ENCODE data around the gene BCAS3. TPM values are rescaled to one million over a fixed set of nuclear protein-coding genes. Genes with fewer than 3 reads are reported as not detected.

Gene BCAS3
- total RNA-seq, 4 donors from 2014 or later = 18.7 to 37.8 (median 24.9) TPM

DNA sequence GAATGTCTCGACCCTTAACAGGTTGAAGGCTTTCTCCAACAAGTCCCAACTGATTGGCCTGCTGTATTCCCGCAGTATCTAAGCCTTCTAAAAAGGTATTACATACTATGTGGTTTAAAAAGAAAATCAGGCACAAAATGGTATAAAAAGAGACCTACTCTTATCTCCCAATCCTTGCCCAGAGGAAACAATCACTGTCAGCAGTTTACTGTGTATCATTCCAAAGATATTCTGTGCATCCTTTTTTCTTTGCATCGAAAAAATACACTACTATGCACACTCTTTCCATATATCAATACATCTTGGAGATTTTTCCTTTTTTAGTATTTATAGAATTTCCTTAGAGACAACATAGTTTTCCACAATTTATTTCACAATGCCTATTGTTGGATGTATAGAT lies 603.2 kb downstream of the BCAS3 start:
- ATAC-seq (ENCODE audit: low FRiP score) = no peak
- DNase-seq (ENCODE audit: low spot score) = no peak
- TF ChIP-seq, protein P1, sequence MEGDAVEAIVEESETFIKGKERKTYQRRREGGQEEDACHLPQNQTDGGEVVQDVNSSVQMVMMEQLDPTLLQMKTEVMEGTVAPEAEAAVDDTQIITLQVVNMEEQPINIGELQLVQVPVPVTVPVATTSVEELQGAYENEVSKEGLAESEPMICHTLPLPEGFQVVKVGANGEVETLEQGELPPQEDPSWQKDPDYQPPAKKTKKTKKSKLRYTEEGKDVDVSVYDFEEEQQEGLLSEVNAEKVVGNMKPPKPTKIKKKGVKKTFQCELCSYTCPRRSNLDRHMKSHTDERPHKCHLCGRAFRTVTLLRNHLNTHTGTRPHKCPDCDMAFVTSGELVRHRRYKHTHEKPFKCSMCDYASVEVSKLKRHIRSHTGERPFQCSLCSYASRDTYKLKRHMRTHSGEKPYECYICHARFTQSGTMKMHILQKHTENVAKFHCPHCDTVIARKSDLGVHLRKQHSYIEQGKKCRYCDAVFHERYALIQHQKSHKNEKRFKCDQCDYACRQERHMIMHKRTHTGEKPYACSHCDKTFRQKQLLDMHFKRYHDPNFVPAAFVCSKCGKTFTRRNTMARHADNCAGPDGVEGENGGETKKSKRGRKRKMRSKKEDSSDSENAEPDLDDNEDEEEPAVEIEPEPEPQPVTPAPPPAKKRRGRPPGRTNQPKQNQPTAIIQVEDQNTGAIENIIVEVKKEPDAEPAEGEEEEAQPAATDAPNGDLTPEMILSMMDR (IDR thresholded peaks at IDR 0.05) = no peak

DNA sequence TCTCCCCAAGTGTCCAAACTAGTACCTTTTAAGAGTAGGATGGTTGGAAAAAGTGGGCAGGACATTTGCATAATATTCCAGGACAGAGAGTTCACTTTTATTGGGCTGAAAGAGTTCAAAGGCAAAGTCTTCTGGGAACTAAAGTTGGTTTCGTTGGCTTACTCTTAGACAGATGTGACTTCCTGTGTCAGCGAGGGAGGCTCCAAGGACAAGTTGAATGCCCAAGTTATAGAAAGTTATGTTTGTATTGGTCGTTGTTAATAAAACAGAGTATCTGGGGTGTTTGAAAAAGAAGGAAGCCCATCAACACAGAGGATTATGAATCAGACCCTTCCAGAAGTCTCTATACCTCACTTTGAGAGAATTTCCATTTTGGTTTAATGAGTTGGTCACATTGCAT lies 604.7 kb downstream of the BCAS3 start:
- TF ChIP-seq, protein P1 (IDR thresholded peaks at IDR 0.05) = no peak
- ATAC-seq (ENCODE audit: low FRiP score) = no peak

DNA sequence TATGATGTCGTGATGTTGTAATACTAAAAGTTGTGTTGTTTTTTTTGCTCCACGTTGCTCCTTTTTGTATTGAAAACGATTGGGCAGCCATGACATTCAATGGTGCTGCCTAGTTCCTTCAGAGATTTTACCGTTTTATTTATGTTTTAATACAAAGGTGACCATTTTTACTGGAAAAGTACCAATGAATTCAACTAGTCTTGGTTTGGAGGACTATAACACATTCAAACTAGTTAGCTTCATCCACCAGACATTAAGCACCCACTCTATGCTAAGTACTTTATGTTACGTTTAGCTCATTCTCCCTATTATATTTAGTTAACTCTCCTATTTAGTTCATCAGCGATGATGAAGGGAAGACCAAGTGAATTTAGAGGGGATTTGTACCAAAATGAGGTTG lies 605.4 kb downstream of the BCAS3 start:
- ATAC-seq (ENCODE audit: low FRiP score) = no peak
- TF ChIP-seq, protein P1 (IDR thresholded peaks at IDR 0.05) = no peak
- DNase-seq (ENCODE audit: low spot score) = no peak

More for the DNA sequence above, 604.7 kb downstream of the BCAS3 start:
- no peak for DNase-seq (ENCODE audit: low spot score)

DNA sequence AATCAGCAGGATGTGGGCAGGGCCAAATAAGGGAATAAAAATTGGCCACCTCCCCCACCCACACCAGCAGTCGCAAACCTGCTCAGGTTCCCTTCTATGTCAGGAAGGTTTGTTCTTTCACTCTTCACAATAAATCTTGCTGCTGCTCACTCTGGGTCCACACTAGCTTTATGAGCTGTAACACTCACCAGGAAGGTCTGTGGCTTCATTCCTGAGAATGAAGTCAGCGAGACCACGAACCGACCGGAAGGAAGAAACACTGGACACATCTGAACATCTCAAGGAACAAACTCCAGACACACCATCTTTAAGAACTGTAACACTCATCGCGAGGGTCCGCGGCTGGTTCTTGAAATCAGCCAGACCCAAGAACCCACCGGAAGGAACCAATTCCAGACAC lies 606.5 kb downstream of the BCAS3 start:
- DNase-seq (ENCODE audit: low spot score) = no peak
- TF ChIP-seq, protein P1 (IDR thresholded peaks at IDR 0.05) = no peak
- ATAC-seq (ENCODE audit: low FRiP score) = no peak

DNA sequence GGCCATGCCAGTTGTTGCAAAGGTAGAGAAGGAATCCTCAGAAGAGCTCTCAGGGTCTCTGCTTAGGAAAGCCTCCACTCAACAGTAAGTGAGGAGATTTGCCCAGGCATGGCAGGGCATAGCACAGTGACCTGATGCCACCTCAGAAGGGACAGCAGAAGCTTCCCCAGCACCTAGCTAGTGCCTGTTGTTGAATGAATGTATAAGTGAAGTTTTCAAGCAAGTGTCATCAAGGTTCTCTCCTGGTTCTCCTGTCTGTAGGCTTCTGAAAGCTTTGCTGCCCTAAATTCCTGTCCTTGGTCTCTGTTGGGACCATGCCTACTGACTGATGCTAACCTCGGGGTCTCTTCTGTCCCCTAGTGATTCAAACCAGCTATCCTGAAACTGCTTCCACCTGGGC lies 607.1 kb downstream of the BCAS3 start:
- DNase-seq (ENCODE audit: low spot score) (no peak), ATAC-seq (ENCODE audit: low FRiP score) (no peak)
- TF ChIP-seq, protein P1 (IDR thresholded peaks at IDR 0.05) = no peak

DNA sequence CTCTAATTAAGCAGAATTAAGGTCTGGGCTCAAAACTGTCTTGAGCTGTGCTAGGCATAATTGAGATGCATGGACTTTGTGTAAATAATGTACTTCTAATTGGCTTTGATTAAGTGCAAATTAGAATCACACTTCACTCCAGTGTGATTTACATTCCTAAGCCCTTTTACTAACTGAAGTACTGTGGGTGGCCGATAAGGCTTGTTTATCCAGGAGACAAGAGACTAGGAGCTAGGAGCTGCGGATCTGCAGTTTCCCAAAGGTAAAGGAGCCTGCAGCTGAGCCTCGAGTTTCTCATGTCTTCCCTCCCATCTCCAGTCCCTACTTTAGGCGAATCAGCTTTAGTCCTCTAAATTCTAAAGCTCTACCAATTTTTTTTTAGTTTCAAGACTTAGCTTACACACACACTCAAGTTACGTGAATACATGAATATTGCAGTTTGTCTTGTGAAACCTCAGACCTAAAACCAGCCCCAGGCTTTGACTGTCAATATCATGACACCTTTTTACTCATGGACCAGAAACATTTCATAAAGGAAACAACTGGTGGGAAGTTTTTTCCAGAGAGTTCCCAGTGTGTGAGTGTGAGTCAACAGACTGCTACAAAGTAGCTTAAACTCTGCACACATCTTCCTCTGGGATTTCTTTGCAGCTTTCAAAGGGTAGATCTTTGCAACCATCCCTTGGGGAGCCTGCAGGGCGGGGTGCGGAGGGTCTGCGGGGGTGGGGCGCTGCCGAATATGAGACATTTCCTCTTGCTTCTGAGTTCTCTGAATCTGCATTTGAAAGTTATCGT lies 608.1 kb downstream of the BCAS3 start:
- ATAC-seq (ENCODE audit: low FRiP score) = no peak
- TF ChIP-seq, protein P1 (IDR thresholded peaks at IDR 0.05) = no peak

DNA sequence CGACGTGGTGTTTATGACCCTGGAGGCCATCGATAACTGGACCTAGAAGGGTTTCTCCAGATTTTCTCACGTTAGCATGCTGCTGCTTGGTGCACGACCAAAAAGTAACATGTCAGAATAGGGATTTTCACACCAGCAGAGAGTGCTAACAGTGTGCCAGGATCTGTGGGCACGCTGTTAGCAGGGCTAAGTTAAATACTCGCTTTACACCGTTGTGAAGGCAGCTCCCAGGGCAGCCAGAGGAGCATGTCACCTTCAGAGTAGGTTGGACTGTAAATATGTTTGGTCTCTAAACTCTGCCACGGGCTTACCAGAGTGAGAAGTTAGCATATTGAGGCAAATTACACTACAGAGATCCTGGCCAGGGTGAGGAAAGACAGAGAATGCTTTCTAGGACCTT lies 608.8 kb downstream of the BCAS3 start:
- TF ChIP-seq, protein P1 (IDR thresholded peaks at IDR 0.05) = no peak
- no peak for DNase-seq (ENCODE audit: low spot score)
- no peak for ATAC-seq (ENCODE audit: low FRiP score)

More for the DNA sequence above, 608.1 kb downstream of the BCAS3 start:
- DNase-seq (ENCODE audit: low spot score) = no peak
